GM21360 (cell line): ENCODE measurements around the gene TH.
"Not testable (repeated sequence)": the region's sequence is repeated elsewhere in the genome, so short reads cannot be mapped to it uniquely, and the experiment has no call there.

Experiments
- ATAC-seq: cut with Tn5 transposase; IDR thresholded peaks from one replicate; pipeline ENCODE4 v1.9.1; 2021; ENCODE audit warnings: mild to moderate bottlenecking, moderate library complexity; ENCODE audit not compliant: unreplicated experiment

The TH gene

GRCh38 chr11:2196970-2197770, 25.6 kb upstream of the TH start:
- ATAC-seq: no peak

- no peak for ATAC-seq
Observed at GRCh38 chr11:2195756-2196088, 24.1 kb upstream of the TH start.

GRCh38 chr11:2194877-2195755, 23.5 kb upstream of the TH start:
- ATAC-seq: no peak

- not testable (repeated sequence) for ATAC-seq
Observed at GRCh38 chr11:2193888-2194595, 22.4 kb upstream of the TH start.

GRCh38 chr11:2193099-2193887, 21.7 kb upstream of the TH start:
- no peak for ATAC-seq

- no peak for ATAC-seq
Observed at GRCh38 chr11:2192435-2192834, 20.8 kb upstream of the TH start.

GRCh38 chr11:2191883-2192282, 20.3 kb upstream of the TH start:
- no peak for ATAC-seq

- no peak for ATAC-seq
Observed at GRCh38 chr11:2190657-2191471, 19.2 kb upstream of the TH start.

GRCh38 chr11:2189938-2190656, 18.5 kb upstream of the TH start:
- no peak for ATAC-seq

- ATAC-seq: no peak
Observed at GRCh38 chr11:2188745-2189144, 17.1 kb upstream of the TH start.

- no peak for ATAC-seq
Observed at GRCh38 chr11:2187280-2187707, 15.7 kb upstream of the TH start.

- ATAC-seq: no peak
Observed at GRCh38 chr11:2186669-2187279, 15.2 kb upstream of the TH start.

GRCh38 chr11:2185324-2186085, 13.9 kb upstream of the TH start:
- ATAC-seq: no peak

- ATAC-seq: no peak
Observed at GRCh38 chr11:2182692-2183474, 11.3 kb upstream of the TH start.

GRCh38 chr11:2182075-2182474, 10.5 kb upstream of the TH start:
- no peak for ATAC-seq

GRCh38 chr11:2180789-2181370, 9.3 kb upstream of the TH start:
- ATAC-seq: no peak

GRCh38 chr11:2180347-2180746, 8.7 kb upstream of the TH start:
- ATAC-seq: no peak
